Activated B cell treated with CpG ODN at 0.5 μM for 24 hours (primary cell): ENCODE data around the gene NUPR1. TPM values are rescaled to one million over a fixed set of nuclear protein-coding genes. Genes with fewer than 3 reads are reported as not detected.
"Not testable (repeated sequence)": the region's sequence is repeated elsewhere in the genome, so short reads cannot be mapped to it uniquely, and the experiment has no call there.

Experiments
- ATAC-seq: fragments of 200-7000 bp; cut with Tn5 transposase; one replicate; pipeline ENCODE4 v1.10.0; 2021; ENCODE audit warnings: low read depth, mild to moderate bottlenecking, moderate library complexity
- CTCF ChIA-PET: fragments of 350-600 bp; sonication (Branson Sonifier 250); formaldehyde crosslinking; loops from one replicate; lab custom pipeline; 2021; ENCODE audit warnings: antibody characterized with exemption; lab: Charles Lee
- POLR2A ChIA-PET: fragments of 350-600 bp; sonication (Branson Sonifier 250); formaldehyde crosslinking; loops from one replicate; lab custom pipeline; 2021; ENCODE audit warnings: antibody characterized with exemption; lab: Charles Lee
- DNase-seq: peaks from one replicate; pipeline ENCODE4 v3.0.0; 2022
- H3K27ac Mint-ChIP-seq: one replicate; pipeline ENCODE4 v1.8.0; 2020; ENCODE audit warnings: mixed read lengths
- H3K27me3 Mint-ChIP-seq: one replicate; pipeline ENCODE4 v1.8.0; 2021; ENCODE audit warnings: mixed read lengths
- H3K36me3 Mint-ChIP-seq: one replicate; pipeline ENCODE4 v1.8.0; 2021; ENCODE audit warnings: low read depth, mixed read lengths
- H3K4me1 Mint-ChIP-seq: one replicate; pipeline ENCODE4 v1.8.0; 2021; ENCODE audit warnings: mixed read lengths
- H3K4me3 Mint-ChIP-seq: one replicate; pipeline ENCODE4 v1.8.0; 2020; ENCODE audit warnings: mild to moderate bottlenecking, mixed read lengths
- H3K9me3 Mint-ChIP-seq: one replicate; pipeline ENCODE4 v1.8.0; 2020; ENCODE audit warnings: mixed read lengths
- CTCF ChIP-seq: fragments of 200-600 bp; IDR thresholded peaks from one replicate; pipeline ENCODE4 v1.8.0; 2022; ENCODE audit warnings: antibody characterized with exemption, mild to moderate bottlenecking
- intact Hi-C: fragments of 100-400 bp; cut with micrococcal nuclease; formaldehyde crosslinking; loops from one replicate; pipeline ENCODE4 v1.15.1; 2024
- total RNA-seq: library from RNA; stranded (reverse); gene quantifications from 2 replicates; pipeline ENCODE4 v1.2.3, GENCODE V29; 2022

NUPR1 gene
- total RNA-seq, 1 donor from 2014 or later, result not detected

DNA sequence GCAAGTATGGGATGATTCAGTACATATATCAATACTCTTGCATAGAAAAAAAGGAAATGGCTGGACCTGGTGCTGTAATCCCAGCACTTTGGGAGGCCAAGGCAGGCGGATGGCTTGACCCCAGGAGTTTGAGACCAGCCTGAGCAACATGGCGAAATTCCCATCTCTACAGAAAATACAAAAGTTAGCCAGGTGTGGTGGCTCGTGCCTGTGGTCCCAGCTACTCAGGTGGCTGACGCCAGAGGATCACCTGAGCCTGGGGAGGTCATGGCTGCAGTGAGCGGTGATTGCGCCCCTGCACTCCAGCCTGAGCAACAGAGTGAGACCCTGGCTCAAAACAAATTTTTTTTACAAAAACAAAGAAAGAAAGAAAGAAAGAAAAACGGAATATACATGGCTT lies 7.9 kb upstream of the NUPR1 start:
- POLR2A ChIA-PET, result no interaction called here

GRCh38 chr16:28545964-28546363 lies 7.2 kb upstream of the NUPR1 start:
- POLR2A ChIA-PET, DNase-seq, H3K36me3 Mint-ChIP-seq, H3K9me3 Mint-ChIP-seq, H3K4me1 Mint-ChIP-seq, CTCF ChIA-PET, intact Hi-C loops, H3K27ac Mint-ChIP-seq, ATAC-seq, H3K4me3 Mint-ChIP-seq: not testable (repeated sequence)
- H3K27me3 Mint-ChIP-seq, result peaks cover 25% of the 10 kb centered on the region

More for the DNA sequence above, 7.9 kb upstream of the NUPR1 start:
- intact Hi-C loops, result no loop called here
- peaks cover 8% of the 10 kb centered on the region for H3K4me1 Mint-ChIP-seq
- no peaks in the 10 kb centered on the region for H3K36me3 Mint-ChIP-seq
- H3K4me3 Mint-ChIP-seq, result no peak overlapping the region
- ATAC-seq (no peak), DNase-seq (no peak)
- CTCF ChIA-PET, result no interaction called here
- peaks cover 24% of the 10 kb centered on the region for H3K27me3 Mint-ChIP-seq
- H3K9me3 Mint-ChIP-seq, result no peaks in the 10 kb centered on the region
- no peak for TF ChIP-seq CTCF
- H3K27ac Mint-ChIP-seq, result no peak overlapping the region

GRCh38 chr16:28544998-28545397 lies 6.2 kb upstream of the NUPR1 start:
- ATAC-seq, result no peak
- ChIA-PET CTCF (no interaction called here), POLR2A (interaction anchor here (0.7 kb wide), 1 partner anchor 418 kb away, joined by 4 read pairs; no protein-coding TSS in a partner anchor)
- Mint-ChIP-seq H3K4me3 (no peak overlapping the region), H3K4me1 (peaks cover 8% of the 10 kb centered on the region), H3K27me3 (peaks cover 25% of the 10 kb centered on the region), H3K36me3 (no peaks in the 10 kb centered on the region), H3K9me3 (no peaks in the 10 kb centered on the region), H3K27ac (no peak overlapping the region)
- intact Hi-C loops, result no loop called here
- no peak for DNase-seq
- TF ChIP-seq CTCF, result no peak

- CTCF ChIA-PET, result interaction anchor here (1.1 kb wide), 1 partner anchor 12 kb away, joined by 3 read pairs; no protein-coding TSS in a partner anchor
- H3K27me3 Mint-ChIP-seq, result peaks cover 21% of the 10 kb centered on the region
- H3K4me1 Mint-ChIP-seq, result peaks cover 8% of the 10 kb centered on the region
- no peak overlapping the region for H3K27ac Mint-ChIP-seq
- peak; percentile 68 for ATAC-seq
- DNase-seq, result no peak
- no peak for TF ChIP-seq CTCF
- POLR2A ChIA-PET, result no interaction called here
- H3K36me3 Mint-ChIP-seq, result no peaks in the 10 kb centered on the region
- intact Hi-C loops, result no loop called here
- no peaks in the 10 kb centered on the region for H3K9me3 Mint-ChIP-seq
- H3K4me3 Mint-ChIP-seq, result no peak overlapping the region
These were observed 4.3 kb upstream of the NUPR1 start for GRCh38 chr16:28543072-28543471.

- Mint-ChIP-seq H3K36me3 (no peaks in the 10 kb centered on the region), H3K4me1 (peaks cover 8% of the 10 kb centered on the region), H3K27ac (no peak overlapping the region), H3K4me3 (no peak overlapping the region), H3K27me3 (peaks cover 22% of the 10 kb centered on the region), H3K9me3 (no peaks in the 10 kb centered on the region)
- POLR2A ChIA-PET, result no interaction called here
- CTCF ChIA-PET, result no interaction called here
- no peak for TF ChIP-seq CTCF
- ATAC-seq (no peak), DNase-seq (no peak)
- intact Hi-C loops, result no loop called here
These were observed 3.9 kb upstream of the NUPR1 start for GRCh38 chr16:28542646-28543045.

DNA sequence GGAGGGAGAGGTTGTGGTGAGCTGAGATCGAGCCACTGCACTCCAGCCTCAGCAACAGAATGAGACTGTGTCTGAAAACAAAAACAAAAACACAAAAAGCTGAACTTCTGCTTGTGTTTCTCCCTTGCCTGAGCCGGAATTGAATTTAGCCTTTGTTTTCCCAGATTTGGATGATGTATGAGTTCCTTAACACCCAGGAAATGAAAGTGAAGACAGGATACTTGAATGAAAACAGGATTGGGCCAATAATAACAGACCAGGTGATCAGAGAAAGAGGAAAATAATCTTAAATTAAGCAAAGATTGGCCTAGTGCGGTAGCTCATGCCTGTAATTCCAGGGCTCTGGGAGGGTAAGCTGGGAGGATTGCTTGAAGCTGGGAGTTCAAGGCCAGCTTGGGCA lies 1.6 kb upstream of the NUPR1 start:
- ATAC-seq, result no peak
- TF ChIP-seq CTCF, result no peak
- H3K4me1 Mint-ChIP-seq, result peaks cover 8% of the 10 kb centered on the region
- CTCF ChIA-PET, result no interaction called here
- POLR2A ChIA-PET, result no interaction called here
- DNase-seq, result no peak
- intact Hi-C loops, result no loop called here
- H3K27ac Mint-ChIP-seq, result no peak overlapping the region
- H3K27me3 Mint-ChIP-seq, result peaks cover 18% of the 10 kb centered on the region
- H3K9me3 Mint-ChIP-seq, result no peaks in the 10 kb centered on the region
- no peaks in the 10 kb centered on the region for H3K36me3 Mint-ChIP-seq
- no peak overlapping the region for H3K4me3 Mint-ChIP-seq
